K562 (cell line): Measurements from ENCODE around the gene ANAPC16. TPM values are rescaled to one million over a fixed set of nuclear protein-coding genes. Genes with fewer than 3 reads are reported as not detected.

ENCODE experiments used
- ATAC-seq: fragments of 200-7000 bp; cut with Tn5 transposase; 3 replicates; pipeline ENCODE4 v1.9.1; 2020; ENCODE audit warnings: moderate library complexity
- BruUV-seq: library from RNA; stranded (reverse); fragments of 400-500 nt; replicated peaks from 2 replicates; lab custom pipeline; 2021; lab: Mats Ljungman, UMichigan
- CTCF ChIA-PET: fragments of 300-600 bp; formaldehyde crosslinking; extraction: SDS; loops from one replicate; lab custom pipeline; 2021; ENCODE audit warnings: low intra/inter-chr PET ratio; lab: Yijun Ruan, JAX
- POLR2A ChIA-PET: fragments of 300-600, 350-650 bp; sonication (Branson Sonifier 250); formaldehyde crosslinking; extraction: SDS; loops from one replicate; lab custom pipeline; 2021; ENCODE audit warnings: antibody characterized with exemption, inconsistent platforms; lab: Yijun Ruan, JAX
- DNase-seq, 4 experiments: peaks; one replicate each; pipeline versions ENCODE4 v3.0.0 to v3.0.0-alpha.2; 2011 to 2018; ENCODE audit warnings: low spot score in 3 of 4, mixed read lengths in 3 of 4; ENCODE audit errors: extremely low read depth in 1 of 4
- FAIRE-seq: peaks from 2 replicates; lab custom pipeline; 2011; peaks lifted over from hg19 to GRCh38; lab: Jason Lieb, UNC
- H2AFZ ChIP-seq: 2 replicates; pipeline ENCODE4 v1.6.0; 2011; ENCODE audit warnings: low read depth, low read length, control low read depth, inconsistent platforms
- H3K27ac ChIP-seq: fragments of 200-600 bp; 3 replicates; pipeline ENCODE4 v1.8.0; 2011; ENCODE audit warnings: low read depth, mild to moderate bottlenecking, control low read depth, inconsistent platforms, low read length, moderate library complexity, mixed read lengths; ENCODE audit errors: extremely low read depth
- H3K27me3 ChIP-seq, 2 experiments: fragments of 300-600 bp in 1 of 2; 2 replicates in 1 of 2; 3 replicates in 1 of 2; pipeline versions ENCODE4 v1.6.0 to v1.8.0; 2011; ENCODE audit warnings: inconsistent platforms in 2 of 2, low read length in 2 of 2, mild to moderate bottlenecking in 1 of 2, mixed read lengths in 1 of 2, moderate library complexity in 1 of 2; ENCODE audit not compliant: control insufficient read depth in 2 of 2, insufficient read depth in 2 of 2
- H3K36me3 ChIP-seq: fragments of 300-600 bp; 3 replicates; pipeline ENCODE4 v1.8.0; 2011; ENCODE audit warnings: mild to moderate bottlenecking, low read length, inconsistent platforms; ENCODE audit not compliant: control insufficient read depth, insufficient read depth
- H3K4me1 ChIP-seq, 2 experiments: fragments of 200-600 bp in 1 of 2; replicated peaks in 1 of 2; 2 replicates in 1 of 2; 3 replicates in 1 of 2; pipeline versions ENCODE4 v1.5.1 to v1.8.0; 2011; ENCODE audit warnings: inconsistent platforms in 2 of 2, low read length in 2 of 2, mild to moderate bottlenecking in 1 of 2, mixed read lengths in 1 of 2, moderate library complexity in 1 of 2; ENCODE audit not compliant: control insufficient read depth in 2 of 2, insufficient read depth in 2 of 2
- H3K4me2 ChIP-seq: 2 replicates; pipeline ENCODE4 v1.6.1; 2011; ENCODE audit warnings: low read length, control low read depth, inconsistent platforms, mixed read lengths; ENCODE audit not compliant: insufficient read depth
- H3K4me3 ChIP-seq: fragments of 200-600 bp; sonication (generic), shearing (Covaris generic); 2 replicates; pipeline ENCODE4 v1.5.1; 2016; ENCODE audit warnings: control low read depth, inconsistent platforms
- H3K79me2 ChIP-seq: fragments of 200-600 bp; 3 replicates; pipeline ENCODE4 v1.8.0; 2011; ENCODE audit warnings: low read length, inconsistent platforms; ENCODE audit not compliant: control insufficient read depth, insufficient read depth
- H3K9ac ChIP-seq, 2 experiments: 2 replicates each; pipeline versions ENCODE4 v1.6.0 to v1.6.1; 2011; ENCODE audit warnings: low read depth in 2 of 2, low read length in 2 of 2, control low read depth in 1 of 2, inconsistent platforms in 1 of 2, mild to moderate bottlenecking in 1 of 2, mixed read lengths in 1 of 2; ENCODE audit not compliant: insufficient read depth in 1 of 2
- H3K9me1 ChIP-seq: one replicate; pipeline ENCODE4 v1.6.0; 2011; ENCODE audit warnings: inconsistent platforms, mild to moderate bottlenecking, low read length, moderate library complexity; ENCODE audit not compliant: control insufficient read depth, insufficient read depth
- H3K9me3 ChIP-seq: replicated peaks from 2 replicates; pipeline ENCODE4 v1.5.1; 2011; ENCODE audit warnings: low read depth, low read length, inconsistent platforms; ENCODE audit not compliant: control insufficient read depth, insufficient read depth
- H4K20me1 ChIP-seq: replicated peaks from 2 replicates; pipeline ENCODE4 v1.6.1; 2011; ENCODE audit warnings: low read length, inconsistent platforms, mixed read lengths; ENCODE audit not compliant: control insufficient read depth, insufficient read depth
- BCLAF1 ChIP-seq, 2 experiments: fragments of 450-650 bp in 1 of 2; IDR thresholded peaks; 2 replicates each; pipeline ENCODE4 v1.6.1; 2011 to 2017; ENCODE audit warnings: low read depth in 2 of 2, antibody characterized with exemption in 1 of 2, borderline replicate concordance in 1 of 2, low read length in 1 of 2, mild to moderate bottlenecking in 1 of 2, mixed read lengths in 1 of 2; ENCODE audit not compliant: control insufficient read depth in 1 of 2
- CXXC5 ChIP-seq: fragments of 250-450 bp; sonication (Bioruptor Pico); IDR thresholded peaks from 2 replicates; pipeline ENCODE4 v1.8.0; 2022; ENCODE audit warnings: inconsistent platforms, mild to moderate bottlenecking, moderate library complexity
- EP400 ChIP-seq: fragments of 450-650 bp; IDR thresholded peaks from 2 replicates; pipeline ENCODE4 v1.6.1; 2017; ENCODE audit warnings: antibody characterized with exemption, mild to moderate bottlenecking, moderate library complexity
- HLTF ChIP-seq: fragments of 450-650 bp; IDR thresholded peaks from 2 replicates; pipeline ENCODE4 v1.6.1; 2016
- HNRNPUL1 ChIP-seq: fragments of 200-400 bp; formaldehyde crosslinking; IDR thresholded peaks from 2 replicates; pipeline ENCODE4 v1.6.1; 2017; ENCODE audit warnings: low read length
- NFE2 ChIP-seq: IDR thresholded peaks from 2 replicates; pipeline ENCODE4 v1.6.1; 2014; ENCODE audit warnings: antibody characterized with exemption, low read depth
- POU5F1 ChIP-seq: fragments of 150-350 bp; IDR thresholded peaks from 2 replicates; pipeline ENCODE4 v1.6.1; 2014; ENCODE audit warnings: borderline replicate concordance, low read length, low read depth, mild to moderate bottlenecking; ENCODE audit not compliant: partially characterized antibody
- USF1 ChIP-seq: sonication (generic); formaldehyde crosslinking; IDR thresholded peaks from 2 replicates; pipeline ENCODE4 v1.9.0; 2022; ENCODE audit warnings: mild to moderate bottlenecking, missing genetic modification reagents
- ZNF3 ChIP-seq: fragments of 250-450 bp; sonication (Bioruptor Pico); IDR thresholded peaks from 2 replicates; pipeline ENCODE4 v1.5.0; 2021; ENCODE audit warnings: mild to moderate bottlenecking, moderate library complexity
- ZZZ3 ChIP-seq: fragments of 450-650 bp; IDR thresholded peaks from 2 replicates; pipeline ENCODE4 v1.6.1; 2016; ENCODE audit warnings: antibody characterized with exemption, mild to moderate bottlenecking, moderate library complexity
- WGBS: fragments of 100-300 bp; shearing (Covaris generic); methylation state at CpG from one replicate; pipeline ENCODE4 v1.1.6; 2016; ENCODE audit warnings: low coverage, mixed read lengths; ENCODE audit not compliant: insufficient coverage; ENCODE audit errors: missing lambda C conversion rate; 5-methylcytosine and 5-hydroxymethylcytosine counted together
- in situ Hi-C: fragments of 300-500 bp; cut with MboI; formaldehyde crosslinking; loops from 4 replicates; pipeline ENCODE4 v1.15.0; 2018; ENCODE audit warnings: inconsistent platforms, mixed read lengths
- intact Hi-C: fragments of 100-400 bp; cut with micrococcal nuclease; formaldehyde crosslinking; loops from 2 replicates; pipeline ENCODE4 v1.14.2; 2022
- polyA plus RNA-seq, 8 experiments: library from polyadenylated mRNA; depleted of rRNA in 4 of 8; stranded (reverse) in 5 of 8; unstranded in 3 of 8; fragments of >200 nt; fragmentation: Nextera tagmentation in 2 of 8; fragmentation: Illumina TruSeq in 1 of 8; extraction: Ambion mirVana in 2 of 8; extraction: Trizol in 1 of 8; gene quantifications; 2 replicates each; pipeline versions ENCODE4 v1.2.1 to v1.2.3, GENCODE V29; 2011 to 2014; ENCODE audit warnings: inconsistent platforms in 1 of 8, missing spikeins in 1 of 8
- total RNA-seq, 7 experiments: library from RNA; depleted of rRNA in 6 of 7; stranded (reverse); fragments of >200 nt in 6 of 7; fragmentation: Illumina TruSeq in 2 of 7; extraction: Trizol in 2 of 7; gene quantifications; 2 replicates each; pipeline versions ENCODE4 v1.2.1 to v1.2.3, GENCODE V29; 2011 to 2021; ENCODE audit warnings: low replicate concordance in 1 of 7

ANAPC16 gene
- total and polyA plus RNA-seq, 9 of the 15 experiments (the other 6 are each of a cell fraction or from before 2014, with no cell fraction given): 42.6 to 208 (median 108) TPM

GRCh38 chr10:72234560-72235095 is 18.8 kb downstream of the ANAPC16 start:
- DNase-seq (no peak), FAIRE-seq (no peak), ATAC-seq (no peak)
- Histone ChIP-seq H3K4me1 (no peaks in the 10 kb centered on the region; a peak in 2 of 5 replicates), H3K27ac (no peak overlapping the region), H3K36me3 (peaks cover 46% of the 10 kb centered on the region), H3K9ac (no peak overlapping the region), H3K9me1 (no peaks in the 10 kb centered on the region), H3K9me3 (no peaks in the 10 kb centered on the region), H3K79me2 (peaks cover 7% of the 10 kb centered on the region; the same call in 1 of the 3 replicates), H4K20me1 (no peaks in the 10 kb centered on the region), H3K4me2 (no peak overlapping the region), H2AFZ (no peak overlapping the region), H3K4me3 (no peak overlapping the region), H3K27me3 (no peaks in the 10 kb centered on the region)
- POLR2A ChIA-PET: no interaction called here
- CTCF ChIA-PET: interaction anchor here (0.6 kb wide), 1 partner anchor 13 kb away, joined by 4 read pairs; no protein-coding TSS in a partner anchor
- intact Hi-C loops: no loop called here
- in situ Hi-C loops: no loop called here
- TF ChIP-seq HNRNPUL1: no peak
- TF ChIP-seq ZZZ3: no peak
- no peak for TF ChIP-seq EP400
- TF ChIP-seq POU5F1: no peak
- TF ChIP-seq USF1 (CRISPR knock-in tag): no peak
- TF ChIP-seq HLTF: no peak
- TF ChIP-seq NFE2: no peak
- no peak for TF ChIP-seq BCLAF1 (IDR thresholded peaks at IDR 0.05; ENCODE audit: borderline replicate concordance in 1 of 2, control insufficient read depth in 1 of 2, low read depth in 2 of 2, low read length in 1 of 2)
- no peak for TF ChIP-seq CXXC5 (CRISPR knock-in tag)
- TF ChIP-seq ZNF3 (CRISPR knock-in tag): no peak
- 90% methylated on average over 6 of the region's 6 CpGs for WGBS
- no TSS peak for BruUV-seq
